Retinal pigment epithelial cell (primary cell): ENCODE measurements around the gene ZNF366.

Source experiments
- DNase-seq: peaks from one replicate; pipeline ENCODE4 v3.0.0-alpha.2; 2010; ENCODE audit warnings: low read depth
- H3K4me3 ChIP-seq: 2 replicates; pipeline ENCODE4 v1.5.1; 2011; ENCODE audit warnings: mild to moderate bottlenecking, low read length, control low read depth, moderate library complexity
- TF ChIP-seq, protein P1 (sequence below): conservative IDR thresholded peaks from 2 replicates; pipeline ENCODE4 v1.5.1; 2011; ENCODE audit warnings: low read depth, low read length, control low read depth, inconsistent platforms

ZNF366 gene

DNA sequence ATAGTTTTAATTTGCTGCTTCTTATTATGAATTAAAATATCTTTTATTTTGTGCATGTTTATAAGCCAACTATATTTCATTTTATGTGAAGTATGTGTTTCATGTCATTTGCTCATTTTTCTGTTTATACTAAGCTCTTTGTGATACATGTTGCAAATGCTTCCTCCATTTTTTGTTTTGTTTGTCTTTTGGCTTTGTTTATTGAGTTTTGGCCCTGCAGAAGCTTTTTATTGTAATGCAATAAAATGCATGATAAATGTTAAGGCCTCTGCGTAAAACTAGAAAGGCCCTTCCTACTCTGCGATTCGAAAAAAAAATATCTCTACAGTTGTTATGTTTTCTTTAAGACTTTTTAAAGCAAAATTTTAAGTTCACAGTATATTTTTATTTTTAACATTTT is 9.4 kb downstream of the ZNF366 start:
- DNase-seq, result no peak
- no peak overlapping the region for H3K4me3 ChIP-seq
- TF ChIP-seq, protein P1, sequence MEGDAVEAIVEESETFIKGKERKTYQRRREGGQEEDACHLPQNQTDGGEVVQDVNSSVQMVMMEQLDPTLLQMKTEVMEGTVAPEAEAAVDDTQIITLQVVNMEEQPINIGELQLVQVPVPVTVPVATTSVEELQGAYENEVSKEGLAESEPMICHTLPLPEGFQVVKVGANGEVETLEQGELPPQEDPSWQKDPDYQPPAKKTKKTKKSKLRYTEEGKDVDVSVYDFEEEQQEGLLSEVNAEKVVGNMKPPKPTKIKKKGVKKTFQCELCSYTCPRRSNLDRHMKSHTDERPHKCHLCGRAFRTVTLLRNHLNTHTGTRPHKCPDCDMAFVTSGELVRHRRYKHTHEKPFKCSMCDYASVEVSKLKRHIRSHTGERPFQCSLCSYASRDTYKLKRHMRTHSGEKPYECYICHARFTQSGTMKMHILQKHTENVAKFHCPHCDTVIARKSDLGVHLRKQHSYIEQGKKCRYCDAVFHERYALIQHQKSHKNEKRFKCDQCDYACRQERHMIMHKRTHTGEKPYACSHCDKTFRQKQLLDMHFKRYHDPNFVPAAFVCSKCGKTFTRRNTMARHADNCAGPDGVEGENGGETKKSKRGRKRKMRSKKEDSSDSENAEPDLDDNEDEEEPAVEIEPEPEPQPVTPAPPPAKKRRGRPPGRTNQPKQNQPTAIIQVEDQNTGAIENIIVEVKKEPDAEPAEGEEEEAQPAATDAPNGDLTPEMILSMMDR, result no peak

DNA sequence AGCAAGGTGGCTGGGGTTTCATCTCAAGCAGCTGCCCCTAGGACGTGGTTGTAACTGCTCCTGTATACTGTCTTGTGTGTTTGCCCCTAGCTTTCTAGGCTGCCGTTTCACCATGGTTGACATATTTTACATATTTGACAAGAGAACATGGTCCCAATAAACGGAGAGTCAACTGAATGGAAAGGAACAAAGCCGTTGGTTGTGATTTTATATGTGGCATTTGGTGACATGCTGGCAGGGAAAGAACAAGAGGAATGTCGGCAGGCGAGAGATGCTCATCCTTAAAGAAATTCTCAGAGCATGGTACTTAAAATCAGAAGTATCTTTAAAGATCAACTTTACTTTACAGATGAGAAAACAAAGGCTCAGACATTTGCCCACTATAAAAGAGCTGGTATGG is 11.8 kb downstream of the ZNF366 start:
- no peak overlapping the region for H3K4me3 ChIP-seq
- TF ChIP-seq, protein P1, result no peak
- no peak for DNase-seq

DNA sequence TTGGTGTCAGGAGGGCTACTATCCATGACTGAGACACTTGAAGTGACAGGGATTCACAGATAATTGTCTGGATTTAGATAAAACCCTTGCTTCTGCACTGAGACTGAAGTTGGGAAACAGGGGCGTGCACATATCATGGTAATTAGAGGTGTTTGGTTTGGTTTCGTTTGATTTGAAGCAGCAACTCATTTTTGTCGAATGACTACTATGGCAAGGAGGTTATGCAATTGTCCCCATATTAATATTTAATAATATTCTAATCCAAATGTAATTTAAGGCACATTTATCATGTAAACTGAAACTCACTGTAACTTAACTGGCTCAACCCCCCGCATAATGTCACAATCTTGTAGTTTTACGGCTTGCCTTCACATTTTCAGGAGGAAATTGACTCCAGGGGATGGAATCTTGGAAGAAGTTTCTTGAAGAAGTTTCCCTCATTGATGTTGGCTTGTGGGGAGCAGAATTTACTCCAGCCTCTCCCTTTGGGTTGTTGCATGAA is 12.5 kb downstream of the ZNF366 start:
- TF ChIP-seq, protein P1, result no peak
- no peak for DNase-seq
- H3K4me3 ChIP-seq, result no peak overlapping the region

DNA sequence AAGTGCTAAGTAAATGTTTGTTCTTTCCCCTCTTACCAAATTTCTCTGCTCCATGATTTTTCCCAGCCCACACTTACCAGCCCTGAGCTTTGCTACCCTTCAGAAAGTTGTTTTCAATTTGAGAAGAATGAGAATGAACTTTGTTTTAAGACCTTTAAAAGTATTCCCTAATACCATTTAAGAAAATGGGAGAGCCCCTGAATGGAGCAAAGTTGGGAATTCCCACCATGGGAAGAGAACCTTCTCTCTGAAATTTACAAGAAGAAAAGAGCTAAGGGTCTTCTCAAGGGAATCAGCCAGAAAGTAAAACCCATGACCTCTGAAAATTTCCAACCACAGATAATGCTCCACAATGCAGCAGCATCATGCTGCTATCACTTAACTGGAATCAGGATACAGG is 17.7 kb downstream of the ZNF366 start:
- no peak for DNase-seq
- TF ChIP-seq, protein P1, result no peak
- H3K4me3 ChIP-seq, result no peak overlapping the region

DNA sequence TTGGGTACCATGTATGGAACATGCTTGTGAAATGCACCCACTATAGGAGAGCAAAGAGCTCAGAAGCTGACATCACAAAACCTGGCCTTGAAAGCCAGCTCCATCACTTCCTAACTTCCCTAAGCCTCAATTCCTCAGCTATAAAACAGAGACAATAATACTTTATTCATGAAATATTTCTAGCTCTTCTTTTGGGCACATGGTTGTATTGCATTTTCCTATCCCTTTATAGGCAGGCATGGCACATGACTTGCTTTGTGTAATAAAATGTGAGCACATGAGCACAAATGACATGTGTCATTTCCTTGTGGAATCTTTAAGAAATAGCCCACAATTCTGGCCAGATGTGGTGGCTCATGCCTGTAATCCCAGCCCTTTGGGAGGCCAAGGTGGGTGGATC is 18.5 kb downstream of the ZNF366 start:
- no peak for DNase-seq
- TF ChIP-seq, protein P1, result no peak
- no peak overlapping the region for H3K4me3 ChIP-seq

DNA sequence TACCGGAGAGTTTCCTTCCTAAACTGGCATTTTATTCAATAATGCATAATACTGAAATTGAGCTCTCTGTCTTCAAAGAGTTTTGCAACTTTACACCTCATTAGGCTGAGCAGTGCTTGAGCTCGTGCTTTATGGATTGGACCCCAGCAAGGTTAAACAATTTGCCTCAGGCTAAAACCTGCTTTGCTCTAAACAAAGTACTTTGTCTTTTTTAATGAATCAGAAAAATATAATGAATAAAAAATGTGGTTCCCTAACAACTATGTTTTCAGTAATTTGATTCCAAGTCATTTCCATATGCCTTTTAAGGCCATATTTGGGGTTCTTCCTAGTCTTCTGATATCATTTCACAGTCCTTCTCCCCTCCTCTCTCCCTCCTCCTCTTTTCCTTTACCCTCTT is 20.0 kb downstream of the ZNF366 start:
- no peak overlapping the region for H3K4me3 ChIP-seq
- DNase-seq, result no peak
- TF ChIP-seq, protein P1, result no peak

DNA sequence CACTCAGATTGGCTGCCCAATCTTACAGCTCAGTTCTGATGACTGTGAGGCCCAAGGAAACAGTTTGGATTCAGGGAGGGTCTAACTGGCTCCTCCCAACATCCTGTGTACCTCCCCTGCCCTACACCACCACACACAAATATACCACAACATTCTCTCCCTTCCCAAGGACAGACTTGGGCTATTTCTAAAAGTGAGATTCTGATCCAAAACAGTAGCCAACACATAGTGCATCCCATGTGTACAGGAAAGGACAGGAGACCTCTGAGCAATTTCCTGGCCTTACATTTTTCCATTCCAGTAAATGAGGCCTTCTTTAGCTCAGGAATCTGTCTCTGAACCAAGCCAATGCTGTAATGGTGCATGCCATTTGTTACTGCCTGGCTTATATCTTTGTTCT is 20.8 kb downstream of the ZNF366 start:
- H3K4me3 ChIP-seq, result no peak overlapping the region
- TF ChIP-seq, protein P1, result no peak
- no peak for DNase-seq
